B cell (primary cell): ENCODE data around the gene CEP112.

Experiments used
- EZH2 ChIP-seq: IDR thresholded peaks from 2 replicates; pipeline ENCODE4 v1.6.1; 2012; ENCODE audit warnings: borderline replicate concordance, low read depth, mild to moderate bottlenecking, moderate library complexity, low read length; ENCODE audit not compliant: insufficient read depth, poor library complexity, severe bottlenecking
- TF ChIP-seq, protein P1 (sequence below): fragments of 200-600 bp; IDR thresholded peaks from one replicate; pipeline ENCODE4 v1.8.0; 2022; ENCODE audit warnings: antibody characterized with exemption, mild to moderate bottlenecking

DNA sequence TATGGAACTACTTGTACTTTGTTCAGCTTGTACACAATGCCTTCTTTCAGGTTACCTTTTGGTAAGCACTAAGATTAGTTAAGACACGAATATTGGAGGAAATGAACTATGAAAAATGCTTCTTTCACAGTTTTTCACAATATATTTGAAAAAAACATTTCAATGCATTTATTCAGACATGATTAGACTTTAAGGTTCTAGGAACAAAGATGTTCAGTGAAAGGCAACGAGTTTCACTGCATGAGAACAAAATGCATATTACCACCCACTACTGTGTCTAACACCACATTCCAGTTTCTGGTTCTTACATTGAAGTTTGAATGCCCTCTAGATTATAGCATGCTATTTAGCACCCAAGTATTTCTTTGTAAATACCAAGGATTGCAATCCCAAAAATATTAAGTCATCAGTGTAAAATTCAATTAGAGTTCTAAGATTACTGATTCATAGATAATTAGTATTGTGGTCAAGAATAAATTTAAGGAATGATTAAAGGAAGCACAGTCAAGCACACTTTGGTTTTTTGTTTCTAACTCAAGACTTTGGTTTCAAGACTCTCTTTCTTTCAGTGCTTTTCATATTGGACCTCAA, 261.7 kb downstream of the CEP112 start:
- TF ChIP-seq, protein P1, sequence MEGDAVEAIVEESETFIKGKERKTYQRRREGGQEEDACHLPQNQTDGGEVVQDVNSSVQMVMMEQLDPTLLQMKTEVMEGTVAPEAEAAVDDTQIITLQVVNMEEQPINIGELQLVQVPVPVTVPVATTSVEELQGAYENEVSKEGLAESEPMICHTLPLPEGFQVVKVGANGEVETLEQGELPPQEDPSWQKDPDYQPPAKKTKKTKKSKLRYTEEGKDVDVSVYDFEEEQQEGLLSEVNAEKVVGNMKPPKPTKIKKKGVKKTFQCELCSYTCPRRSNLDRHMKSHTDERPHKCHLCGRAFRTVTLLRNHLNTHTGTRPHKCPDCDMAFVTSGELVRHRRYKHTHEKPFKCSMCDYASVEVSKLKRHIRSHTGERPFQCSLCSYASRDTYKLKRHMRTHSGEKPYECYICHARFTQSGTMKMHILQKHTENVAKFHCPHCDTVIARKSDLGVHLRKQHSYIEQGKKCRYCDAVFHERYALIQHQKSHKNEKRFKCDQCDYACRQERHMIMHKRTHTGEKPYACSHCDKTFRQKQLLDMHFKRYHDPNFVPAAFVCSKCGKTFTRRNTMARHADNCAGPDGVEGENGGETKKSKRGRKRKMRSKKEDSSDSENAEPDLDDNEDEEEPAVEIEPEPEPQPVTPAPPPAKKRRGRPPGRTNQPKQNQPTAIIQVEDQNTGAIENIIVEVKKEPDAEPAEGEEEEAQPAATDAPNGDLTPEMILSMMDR, result no peak
- no peak for TF ChIP-seq EZH2
